ENCODE measurements around the gene CLC. TPM values are rescaled to one million over a fixed set of nuclear protein-coding genes. Genes with fewer than 3 reads are reported as not detected.

The CLC gene
- total and polyA plus RNA-seq, 2 of the 13 experiments (the other 11 are each of a cell fraction or from before 2014, with no cell fraction given): not detected

DNA sequence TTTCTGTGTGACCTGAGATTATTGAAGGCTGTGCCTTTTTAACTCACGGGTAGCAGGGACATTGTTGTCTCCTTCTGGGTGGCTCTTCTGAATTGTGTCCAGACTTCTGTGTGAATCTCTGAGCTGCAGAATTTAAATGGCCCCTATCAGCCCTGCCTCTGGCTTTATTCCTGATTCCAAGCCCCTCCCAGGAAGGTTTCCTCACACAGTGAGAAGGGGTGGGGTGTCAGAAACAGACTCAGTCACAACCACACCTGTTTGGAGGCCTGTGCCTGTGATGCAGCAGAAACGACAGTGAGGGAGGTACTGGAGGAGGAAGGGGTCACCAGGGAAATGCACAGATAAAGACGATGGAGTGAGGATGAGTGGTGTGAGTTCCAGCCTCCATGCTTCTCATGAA, at the start of gene CLC (continued):
- no peak for TF ChIP-seq ZNF276 (CRISPR knock-in tag; IDR thresholded peaks at IDR 0.05; ENCODE audit: low read depth)
- TF ChIP-seq NFIC (IDR thresholded peaks at IDR 0.05; ENCODE audit: low read length): no peak
- no peak for TF ChIP-seq MIER3 (CRISPR knock-in tag; IDR thresholded peaks at IDR 0.05; ENCODE audit: borderline replicate concordance)

DNA sequence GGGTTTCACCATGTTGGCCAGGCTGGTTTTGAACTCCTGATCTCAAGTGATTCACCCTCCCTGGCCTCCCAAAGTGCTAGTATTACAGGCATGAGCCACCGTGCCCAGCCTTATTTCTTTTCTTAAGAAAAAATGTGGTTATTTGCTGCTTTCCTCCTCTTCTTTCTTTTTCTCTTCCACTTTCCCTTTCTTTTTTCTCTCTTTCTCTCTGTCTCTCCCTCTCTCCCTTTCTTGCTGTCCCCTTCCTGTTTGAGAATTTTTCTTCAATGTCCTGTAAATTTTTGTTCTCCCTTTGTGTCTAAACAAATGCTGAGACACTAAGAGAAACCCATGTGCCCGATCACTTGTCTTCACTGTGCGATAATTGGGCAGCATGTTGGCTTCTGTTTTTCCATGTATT, 43.1 kb upstream of the CLC start:
- ChIA-PET CTCF (ENCODE audit: low intra/inter-chr PET ratio, low total read pairs) (no interaction called here), POLR2A (no interaction called here)
- Histone ChIP-seq H3K36me3 (replicated peaks in 1 of 2; ENCODE audit: control insufficient read depth in 1 of 2, insufficient read depth in 2 of 2, low read length in 2 of 2) (no peaks in the 10 kb centered on the region), H2AFZ (ENCODE audit: low read length) (no peak overlapping the region), H3K4me1 (ENCODE audit: insufficient read depth, low read length) (peaks cover 12% of the 10 kb centered on the region), H3K9ac (ENCODE audit: insufficient read depth, low read depth, low read length) (no peak overlapping the region), H4K20me1 (ENCODE audit: insufficient read depth, low read length) (no peaks in the 10 kb centered on the region), H3K27me3 (ENCODE audit: control insufficient read depth in 1 of 2, insufficient read depth in 2 of 2, low read length in 2 of 2) (peaks cover 0 to 9% of the 10 kb centered on the region in 2 experiments; a peak in 2 of 5 replicates), H3K9me3 (ENCODE audit: low read length) (no peaks in the 10 kb centered on the region), H3K4me3 (replicated peaks in 1 of 3; ENCODE audit: insufficient read depth in 1 of 3, low read depth in 2 of 3, low read length in 3 of 3) (no peak overlapping the region), H3K27ac (ENCODE audit: extremely low read length, insufficient read depth, low read length) (no peak overlapping the region), H3K79me2 (ENCODE audit: insufficient read depth, low read length) (no peaks in the 10 kb centered on the region), H3K4me2 (ENCODE audit: low read depth, low read length) (no peak overlapping the region)
- ATAC-seq: no peak
- BruUV-seq (replicated peaks): no TSS peak
- no peak for DNase-seq (ENCODE audit: low spot score)
- intact Hi-C loops (cut with micrococcal nuclease; ENCODE audit: unreplicated experiment) (no loop called here), in situ Hi-C loops (cut with HindIII; ENCODE audit: extremely low pct_ligation_motif_present, low pct_unique_long_range_greater_than_20kb) (no loop called here)
- no peak for FAIRE-seq
- 52% methylated on average over 3 of the region's 3 CpGs for WGBS (ENCODE audit: low lambda C conversion rate)
- TF ChIP-seq SMC3 (IDR thresholded peaks at IDR 0.05; ENCODE audit: low read length) (no peak), AFF4 (CRISPR knock-in tag; IDR thresholded peaks at IDR 0.05) (no peak), ZNF589 (CRISPR knock-in tag; conservative IDR thresholded peaks at IDR 0.05) (no peak), TRIM22 (IDR thresholded peaks at IDR 0.05) (no peak), ATF4 (CRISPR knock-in tag; IDR thresholded peaks at IDR 0.05) (no peak)
- TF ChIP-seq, protein P1, sequence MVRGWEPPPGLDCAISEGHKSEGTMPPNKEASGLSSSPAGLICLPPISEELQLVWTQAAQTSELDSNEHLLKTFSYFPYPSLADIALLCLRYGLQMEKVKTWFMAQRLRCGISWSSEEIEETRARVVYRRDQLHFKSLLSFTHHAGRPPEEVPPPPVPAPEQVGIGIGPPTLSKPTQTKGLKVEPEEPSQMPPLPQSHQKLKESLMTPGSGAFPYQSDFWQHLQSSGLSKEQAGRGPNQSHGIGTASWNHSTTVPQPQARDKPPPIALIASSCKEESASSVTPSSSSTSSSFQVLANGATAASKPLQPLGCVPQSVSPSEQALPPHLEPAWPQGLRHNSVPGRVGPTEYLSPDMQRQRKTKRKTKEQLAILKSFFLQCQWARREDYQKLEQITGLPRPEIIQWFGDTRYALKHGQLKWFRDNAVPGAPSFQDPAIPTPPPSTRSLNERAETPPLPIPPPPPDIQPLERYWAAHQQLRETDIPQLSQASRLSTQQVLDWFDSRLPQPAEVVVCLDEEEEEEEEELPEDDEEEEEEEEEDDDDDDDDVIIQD (CRISPR knock-in tag; IDR thresholded peaks at IDR 0.05; ENCODE audit: low read depth): no peak
- TF ChIP-seq, protein P2, sequence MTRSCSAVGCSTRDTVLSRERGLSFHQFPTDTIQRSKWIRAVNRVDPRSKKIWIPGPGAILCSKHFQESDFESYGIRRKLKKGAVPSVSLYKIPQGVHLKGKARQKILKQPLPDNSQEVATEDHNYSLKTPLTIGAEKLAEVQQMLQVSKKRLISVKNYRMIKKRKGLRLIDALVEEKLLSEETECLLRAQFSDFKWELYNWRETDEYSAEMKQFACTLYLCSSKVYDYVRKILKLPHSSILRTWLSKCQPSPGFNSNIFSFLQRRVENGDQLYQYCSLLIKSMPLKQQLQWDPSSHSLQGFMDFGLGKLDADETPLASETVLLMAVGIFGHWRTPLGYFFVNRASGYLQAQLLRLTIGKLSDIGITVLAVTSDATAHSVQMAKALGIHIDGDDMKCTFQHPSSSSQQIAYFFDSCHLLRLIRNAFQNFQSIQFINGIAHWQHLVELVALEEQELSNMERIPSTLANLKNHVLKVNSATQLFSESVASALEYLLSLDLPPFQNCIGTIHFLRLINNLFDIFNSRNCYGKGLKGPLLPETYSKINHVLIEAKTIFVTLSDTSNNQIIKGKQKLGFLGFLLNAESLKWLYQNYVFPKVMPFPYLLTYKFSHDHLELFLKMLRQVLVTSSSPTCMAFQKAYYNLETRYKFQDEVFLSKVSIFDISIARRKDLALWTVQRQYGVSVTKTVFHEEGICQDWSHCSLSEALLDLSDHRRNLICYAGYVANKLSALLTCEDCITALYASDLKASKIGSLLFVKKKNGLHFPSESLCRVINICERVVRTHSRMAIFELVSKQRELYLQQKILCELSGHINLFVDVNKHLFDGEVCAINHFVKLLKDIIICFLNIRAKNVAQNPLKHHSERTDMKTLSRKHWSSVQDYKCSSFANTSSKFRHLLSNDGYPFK (CRISPR knock-in tag; IDR thresholded peaks at IDR 0.05; ENCODE audit: borderline replicate concordance): no peak
